HG03354 (cell line): ENCODE data around the gene C3orf20.
A peak's percentile ranks its signal among the peaks of the same experiment; 100 is the strongest.

Source experiments
- ATAC-seq: cut with Tn5 transposase; IDR thresholded peaks from one replicate; pipeline ENCODE4 v1.9.1; 2021; ENCODE audit warnings: mild to moderate bottlenecking; ENCODE audit not compliant: unreplicated experiment, poor library complexity, severe bottlenecking

The C3orf20 gene

DNA sequence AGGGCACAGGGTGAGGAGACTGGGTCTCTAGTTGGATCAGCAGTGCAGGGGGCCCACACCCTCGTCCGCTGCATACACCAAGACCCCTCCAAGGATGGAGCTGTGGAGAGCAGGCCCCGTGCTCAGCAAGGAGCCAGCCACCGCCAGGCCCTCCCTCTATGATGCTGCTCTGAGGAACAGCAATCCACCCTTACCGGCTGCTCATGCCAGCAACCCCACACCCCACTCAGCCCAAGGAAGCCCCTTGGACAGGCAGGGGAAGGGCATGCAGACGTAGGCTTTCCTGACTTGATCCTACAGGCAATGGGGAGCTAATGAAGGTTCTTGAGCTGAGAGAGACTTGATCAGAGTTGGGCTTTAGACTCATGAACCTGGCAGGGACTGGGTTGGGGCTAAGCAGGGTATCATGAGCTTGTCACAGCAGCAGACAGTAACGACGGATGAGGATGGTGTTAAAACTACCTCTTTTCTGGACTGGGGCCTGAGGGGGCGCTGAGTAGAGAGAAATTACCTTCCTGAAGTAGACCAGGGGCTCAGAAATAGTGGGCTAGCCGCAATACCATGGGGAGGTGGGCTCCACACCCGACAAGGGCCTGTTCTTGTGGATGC, 93.3 kb downstream of the C3orf20 start:
- no peak for ATAC-seq

GRCh38 chr3:14768881-14769280, 93.9 kb downstream of the C3orf20 start:
- ATAC-seq: no peak

DNA sequence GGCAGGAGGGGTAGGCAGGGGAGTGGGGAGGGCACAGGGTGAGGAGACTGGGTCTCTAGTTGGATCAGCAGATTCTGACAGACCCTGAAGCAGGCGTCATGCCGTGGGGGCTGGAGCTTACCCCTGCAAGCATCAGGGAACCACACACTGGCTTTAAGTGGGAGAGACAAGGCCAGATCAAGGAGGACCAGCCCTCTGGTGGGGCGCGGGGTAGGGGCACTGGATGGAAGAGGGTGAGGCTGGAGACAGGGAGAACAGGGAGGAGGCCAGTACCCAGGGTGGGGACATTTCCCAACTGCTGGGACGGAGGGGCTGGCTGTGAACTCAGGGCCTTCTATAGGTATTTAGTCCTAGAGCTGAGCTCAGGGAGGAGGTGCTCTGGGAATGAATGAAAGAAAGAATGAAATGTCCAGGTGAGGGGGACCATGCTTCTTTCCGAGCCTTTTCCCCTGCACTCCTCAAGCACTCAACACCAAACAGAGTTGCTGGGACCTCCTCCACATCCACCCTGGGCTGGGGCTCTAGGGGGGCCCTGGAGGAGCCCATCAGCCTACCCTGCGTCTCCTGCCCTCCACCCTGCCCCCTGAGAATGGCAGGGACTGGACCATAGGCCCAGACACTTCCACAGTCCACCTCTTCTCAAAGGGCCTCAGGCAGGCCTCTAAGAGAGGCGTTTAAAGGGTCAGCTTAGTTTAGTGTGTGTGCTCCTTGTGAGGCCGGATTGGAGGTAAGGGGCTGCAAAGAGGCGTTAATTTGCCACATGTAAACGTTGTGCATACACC, 94.8 kb downstream of the C3orf20 start:
- ATAC-seq: no peak

DNA sequence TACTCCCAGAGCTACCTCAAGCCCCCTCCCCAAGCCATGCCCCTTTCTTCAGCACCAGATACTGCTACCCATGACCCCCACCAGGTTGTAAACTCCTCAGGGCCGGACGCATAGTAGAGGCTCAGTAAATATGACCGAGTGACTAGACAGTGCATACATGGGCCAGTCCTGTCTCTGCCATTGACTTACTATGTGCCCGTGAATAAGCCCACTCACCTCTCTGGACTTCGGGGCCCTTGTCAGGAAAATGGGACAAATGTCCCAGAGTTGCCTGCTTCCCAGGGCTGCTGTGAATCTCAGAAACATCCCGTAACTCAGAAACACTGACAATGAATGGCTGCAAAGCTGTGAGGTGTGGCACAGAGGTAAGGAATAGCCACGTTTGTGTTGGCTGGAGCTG, 95.7 kb downstream of the C3orf20 start:
- no peak for ATAC-seq

GRCh38 chr3:14771593-14772497, 96.9 kb downstream of the C3orf20 start:
- ATAC-seq: no peak

GRCh38 chr3:14772533-14773138, 97.7 kb downstream of the C3orf20 start:
- ATAC-seq: no peak

DNA sequence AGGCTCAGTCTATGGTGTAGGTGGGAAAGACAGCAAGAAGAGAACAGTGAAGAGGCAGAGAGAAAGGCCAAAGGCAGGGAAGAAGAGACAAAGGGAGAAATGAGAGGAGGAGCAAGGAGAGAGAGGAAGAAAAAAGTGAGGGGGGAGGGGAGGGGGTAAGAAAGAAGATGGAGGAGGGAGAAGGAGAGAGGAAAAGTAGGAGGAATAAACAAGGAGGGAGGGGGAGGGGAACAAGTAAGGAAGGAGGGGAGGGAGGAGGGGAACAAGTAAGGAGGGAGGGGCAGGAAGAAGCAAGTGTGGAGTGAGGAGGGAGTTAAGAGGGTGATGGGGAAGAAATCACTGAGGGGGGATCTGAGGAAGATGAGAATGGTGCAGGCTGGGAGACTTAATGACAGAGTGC, 98.3 kb downstream of the C3orf20 start:
- no peak for ATAC-seq

GRCh38 chr3:14773691-14774128, 98.8 kb downstream of the C3orf20 start:
- ATAC-seq: no peak

- ATAC-seq: no peak
Measured at GRCh38 chr3:14774431-14774830, 99.5 kb downstream of the C3orf20 start.

DNA sequence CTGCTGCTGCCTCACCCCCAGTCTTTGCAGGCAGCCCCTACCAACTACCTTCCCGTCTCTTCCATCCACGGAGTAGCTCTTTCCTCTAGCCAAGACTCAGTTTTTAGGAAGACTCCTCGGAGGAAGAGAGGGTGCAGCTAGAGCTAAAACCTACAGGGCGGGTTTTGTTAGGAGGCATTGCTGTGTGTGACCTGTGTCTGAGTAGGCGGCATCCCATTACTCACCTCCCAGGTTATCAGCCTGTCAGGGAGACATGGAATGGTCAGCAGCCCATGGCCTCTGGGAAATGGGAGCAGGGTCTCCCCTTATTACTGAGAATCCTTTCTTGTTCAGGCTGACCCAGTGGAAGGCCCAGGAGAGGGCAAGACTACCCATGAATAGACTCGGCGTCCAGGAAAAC, 100.1 kb downstream of the C3orf20 start:
- ATAC-seq: no peak

GRCh38 chr3:14775563-14775962, 100.6 kb downstream of the C3orf20 start:
- ATAC-seq: no peak

DNA sequence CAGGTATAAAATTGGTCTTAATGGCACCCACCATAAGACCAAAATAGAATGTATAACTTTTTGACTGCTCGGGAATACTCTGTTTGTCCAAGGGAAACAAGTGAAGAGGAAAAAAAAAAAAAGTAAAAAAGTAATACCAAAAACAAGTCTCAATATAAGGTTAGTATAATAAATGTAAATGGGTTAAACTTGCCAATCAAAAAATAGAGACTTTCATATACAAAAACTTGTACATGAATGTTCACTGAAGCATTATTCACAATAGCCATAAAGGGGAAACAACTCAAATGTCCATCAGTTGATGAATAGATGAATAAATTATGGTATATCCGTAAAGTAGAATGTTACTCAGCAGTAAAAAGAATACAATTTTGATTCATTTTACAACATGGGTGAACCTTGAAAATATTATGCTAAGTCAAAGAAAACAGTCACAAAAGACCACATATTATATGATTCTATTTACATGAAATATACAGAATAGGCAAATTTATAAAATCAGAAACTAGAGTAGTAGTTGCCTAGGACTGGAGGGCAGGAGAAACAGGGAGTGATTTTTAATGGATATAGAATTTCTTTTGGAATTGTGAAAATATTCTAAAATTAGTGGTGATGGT, 104.2 kb downstream of the C3orf20 start:
- no peak for ATAC-seq

DNA sequence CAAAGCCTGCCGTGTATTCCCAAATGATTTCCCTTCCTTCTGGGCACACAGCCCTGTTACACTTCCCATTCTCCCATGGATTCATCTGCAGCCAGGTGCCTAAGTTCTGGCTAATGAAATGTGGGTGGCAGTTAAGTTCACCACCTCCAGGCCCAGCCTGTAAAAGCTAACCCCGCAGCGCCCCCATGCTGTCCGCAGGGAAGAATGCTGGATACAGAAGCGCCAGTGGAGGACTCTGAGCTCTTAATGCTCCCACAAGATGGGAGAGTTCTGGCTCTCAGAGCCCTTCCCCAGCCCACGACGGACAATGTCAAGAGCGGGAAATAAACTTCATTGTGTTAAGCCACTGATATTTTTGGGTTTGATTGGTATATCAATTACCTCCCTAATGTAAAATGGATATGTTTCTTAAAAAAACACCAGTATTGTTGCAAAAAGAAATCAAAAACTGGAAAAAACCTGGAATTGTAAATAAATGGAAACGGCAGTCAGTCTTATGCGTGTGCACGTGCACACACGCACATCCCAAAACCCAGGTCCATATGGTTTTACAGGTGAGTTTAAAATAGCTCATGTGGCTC, 106.1 kb downstream of the C3orf20 start:
- ATAC-seq: peak; percentile 76

DNA sequence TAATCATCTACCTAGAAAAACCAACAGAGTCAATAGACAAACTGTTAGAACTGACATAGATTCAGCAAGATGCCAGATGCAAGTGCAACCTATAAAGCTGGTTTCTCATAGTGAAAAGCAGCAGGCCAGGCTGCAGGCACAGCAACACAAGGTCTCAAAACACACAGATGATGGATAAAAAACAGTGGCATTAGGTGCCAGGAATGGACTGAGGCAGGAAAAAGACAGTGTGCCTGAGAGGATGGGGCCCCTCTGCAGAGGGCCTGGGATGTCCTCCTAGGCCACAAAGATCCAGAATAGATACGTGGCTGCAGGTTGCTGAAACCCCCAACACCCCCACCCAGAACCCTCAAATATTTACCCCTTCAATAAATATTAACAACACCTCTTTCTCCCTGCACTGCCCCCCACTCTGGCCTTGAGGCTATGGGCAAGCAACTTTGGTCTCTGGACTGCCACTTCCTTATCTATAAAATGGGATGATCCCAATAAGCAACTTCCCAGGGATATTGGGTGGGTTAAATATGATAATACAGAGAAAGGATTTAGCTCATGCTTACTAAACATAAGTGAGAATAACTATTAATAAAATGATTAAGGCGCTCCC, 108.6 kb downstream of the C3orf20 start:
- ATAC-seq: no peak

DNA sequence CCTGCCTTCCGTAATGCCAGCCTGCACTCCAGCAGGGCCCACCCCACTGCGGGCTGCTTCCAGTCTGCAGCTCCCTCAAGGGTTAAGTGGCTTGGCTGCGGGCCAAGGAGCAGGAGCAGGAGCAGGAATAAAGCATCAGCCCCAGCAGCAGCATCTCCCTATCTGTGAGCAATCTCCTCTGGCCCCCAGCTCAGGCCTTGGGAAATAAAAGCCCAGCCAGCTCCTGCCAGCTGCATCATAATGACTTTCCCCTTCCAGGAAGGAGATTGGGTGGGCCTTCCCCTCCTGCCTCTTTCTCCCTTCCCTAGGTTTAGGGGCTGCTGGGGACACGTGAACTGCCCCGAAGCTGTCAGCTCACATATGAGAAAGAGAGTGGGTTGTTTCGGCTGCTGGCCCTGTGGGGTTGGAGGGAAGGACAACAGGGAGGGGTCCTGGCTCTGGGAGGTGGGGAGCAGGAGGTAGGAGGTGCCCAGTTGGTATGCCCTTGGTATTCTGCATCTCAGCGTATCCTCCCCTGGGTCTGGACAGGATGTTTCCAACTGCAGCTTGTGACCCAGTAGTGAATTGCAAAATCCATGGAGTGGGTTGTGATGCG, 109.2 kb downstream of the C3orf20 start:
- no peak for ATAC-seq

DNA sequence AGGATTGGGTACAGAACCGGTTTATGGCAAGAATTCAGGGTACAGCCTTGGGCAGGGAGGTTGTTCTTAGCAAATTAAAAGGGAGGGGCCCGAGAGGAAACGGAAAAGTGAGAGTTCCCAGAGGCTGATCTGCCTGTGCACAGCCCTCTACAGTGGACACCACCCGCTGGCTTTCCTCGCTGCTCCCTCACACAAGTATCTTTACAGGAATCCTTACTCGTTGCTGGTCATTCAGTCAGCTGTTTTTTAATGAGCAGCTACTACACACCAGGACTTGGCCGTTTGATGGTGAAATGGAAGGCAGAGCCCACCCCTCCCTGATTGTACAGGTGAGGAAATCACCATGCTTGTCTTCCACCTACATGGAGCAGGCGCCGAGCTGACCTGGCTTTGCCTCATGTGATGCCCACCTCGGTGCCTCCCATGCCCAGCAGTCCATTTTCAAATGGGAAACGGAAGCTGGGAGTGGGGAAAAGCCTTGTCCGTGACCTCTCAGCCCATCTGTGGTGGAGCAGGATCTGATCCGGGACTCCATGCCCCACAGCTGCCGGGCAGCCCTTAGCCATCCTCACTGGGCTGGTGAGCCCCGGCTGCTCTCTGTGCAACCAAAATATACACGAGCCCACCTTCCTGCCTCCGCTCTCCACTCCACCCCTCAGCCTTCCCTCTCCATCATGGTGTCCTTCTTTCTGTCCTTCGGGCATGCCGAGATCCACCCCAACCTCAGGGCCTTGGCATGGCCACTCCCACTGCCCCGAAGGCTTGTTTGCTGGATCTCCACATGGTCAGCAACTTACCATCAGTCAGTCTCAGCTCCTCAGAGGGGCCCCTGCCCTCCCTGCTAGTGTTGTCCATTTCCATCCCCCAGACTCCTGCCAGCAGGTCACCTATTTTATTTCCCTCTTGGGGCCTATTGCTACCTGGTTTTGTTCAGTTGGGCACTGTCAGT, 110.5 kb downstream of the C3orf20 start:
- no peak for ATAC-seq

- ATAC-seq: no peak
Measured at GRCh38 chr3:14786369-14786768, 111.4 kb downstream of the C3orf20 start.

GRCh38 chr3:14787630-14788029, 112.7 kb downstream of the C3orf20 start:
- ATAC-seq: no peak
